UCSD-AML1 (cell line): ENCODE data around the gene UBTD1.

Experiments
- DNase-seq: peaks from one replicate; lab custom pipeline; 2025; ENCODE audit not compliant: unreplicated experiment; lab: John Stamatoyannopoulos, UW

UBTD1 gene

DNA sequence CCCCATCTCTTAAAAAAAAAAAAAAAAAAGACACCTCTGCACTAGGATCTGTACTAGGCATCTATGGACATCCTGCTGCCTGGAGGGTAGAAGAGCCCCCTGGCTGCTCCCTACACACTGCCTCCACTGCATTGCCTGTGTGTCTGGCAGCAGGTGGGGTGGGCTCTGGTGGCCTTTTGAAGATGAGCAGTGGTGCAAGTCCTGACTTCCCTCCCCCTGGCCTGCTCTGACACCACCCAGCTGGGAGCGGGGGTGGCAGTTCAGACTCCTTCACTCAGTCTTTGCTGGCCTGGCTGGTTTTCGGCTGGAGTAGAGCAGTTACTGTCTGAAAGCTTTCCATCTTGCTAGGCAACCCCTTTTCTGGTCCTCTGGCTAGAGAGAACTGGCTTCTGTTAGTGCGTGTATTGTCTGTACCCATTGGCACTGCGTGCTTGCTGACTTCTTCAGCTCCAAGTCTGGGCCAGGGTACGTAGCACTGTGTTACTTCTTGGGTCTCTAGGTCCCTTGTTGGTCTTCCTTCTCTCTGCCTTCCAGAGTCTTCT lies 108.4 kb downstream of the UBTD1 start:
- DNase-seq, result no peak

DNA sequence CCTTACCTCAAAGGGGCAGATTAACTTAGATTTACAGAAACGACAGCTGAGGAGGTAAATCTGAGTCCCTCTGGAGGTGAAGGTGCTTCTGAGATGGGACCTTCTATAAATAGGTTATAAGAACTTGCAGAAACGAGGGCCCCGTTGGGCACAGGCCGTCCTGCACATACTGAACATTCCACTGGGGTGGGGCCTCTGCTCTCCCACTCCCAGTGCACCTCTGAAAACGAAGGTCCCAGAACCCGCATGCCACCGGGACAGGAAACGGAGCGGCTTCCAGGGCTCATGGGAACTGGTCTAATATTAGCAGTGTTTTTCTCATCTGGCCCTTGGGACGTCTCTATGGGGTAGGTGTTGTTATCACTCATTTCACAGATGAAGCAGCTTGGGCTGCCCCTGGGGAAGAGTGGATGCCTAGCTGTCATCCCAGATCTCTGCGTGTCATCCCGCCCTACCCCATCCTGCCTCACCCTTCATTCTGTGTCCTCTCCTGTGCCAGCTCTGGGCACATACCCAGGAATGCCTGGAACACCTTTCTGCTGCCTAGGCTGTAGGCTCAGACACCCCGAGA lies 110.4 kb downstream of the UBTD1 start:
- DNase-seq, result no peak

GRCh38 chr10:97611473-97611872 lies 112.7 kb downstream of the UBTD1 start:
- DNase-seq, result no peak

- no peak for DNase-seq
These were observed 113.7 kb downstream of the UBTD1 start for GRCh38 chr10:97612386-97612785.

- DNase-seq, result no peak
These were observed 119.6 kb downstream of the UBTD1 start for GRCh38 chr10:97618285-97618684.

DNA sequence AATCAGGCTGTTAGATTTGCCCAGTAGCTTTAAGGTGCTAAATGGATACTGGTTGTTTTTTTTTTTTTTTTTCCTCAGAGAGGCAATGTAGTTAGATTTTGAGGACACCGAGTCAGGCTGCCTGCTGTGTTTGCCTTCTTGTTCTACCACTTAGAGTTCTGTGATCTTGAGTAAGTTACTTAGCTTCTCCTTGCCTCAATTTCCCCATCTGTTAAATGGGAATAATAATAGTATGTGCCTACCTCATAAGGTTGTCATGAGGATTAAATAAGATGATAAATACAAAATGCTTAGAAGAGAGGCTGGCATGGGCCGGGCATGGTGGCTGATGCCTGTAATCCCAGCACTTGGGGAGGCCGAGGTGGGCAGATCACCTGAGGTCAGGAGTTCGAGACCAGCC lies 120.0 kb downstream of the UBTD1 start:
- no peak for DNase-seq
